Osteocyte (in vitro differentiated cells): ENCODE data around the gene UVSSA. TPM values are rescaled to one million over a fixed set of nuclear protein-coding genes. Genes with fewer than 3 reads are reported as not detected.

Experiments used
- DNase-seq: peaks from one replicate; pipeline ENCODE4 v3.0.0; 2021; ENCODE audit warnings: mixed read lengths; ENCODE audit not compliant: unreplicated experiment; ENCODE audit errors: extremely low spot score
- H3K27ac Mint-ChIP-seq: one replicate; pipeline ENCODE4 v1.8.0; 2021; ENCODE audit warnings: mild to moderate bottlenecking, mixed read lengths; ENCODE audit not compliant: unreplicated experiment
- H3K27me3 Mint-ChIP-seq: one replicate; pipeline ENCODE4 v1.8.0; 2021; ENCODE audit warnings: mixed read lengths; ENCODE audit not compliant: unreplicated experiment
- H3K36me3 Mint-ChIP-seq: one replicate; pipeline ENCODE4 v1.8.0; 2021; ENCODE audit warnings: mixed read lengths; ENCODE audit not compliant: unreplicated experiment
- H3K4me1 Mint-ChIP-seq: one replicate; pipeline ENCODE4 v1.8.0; 2021; ENCODE audit warnings: mixed read lengths; ENCODE audit not compliant: unreplicated experiment
- H3K4me3 Mint-ChIP-seq: one replicate; pipeline ENCODE4 v1.8.0; 2021; ENCODE audit warnings: mild to moderate bottlenecking, moderate library complexity, mixed read lengths; ENCODE audit not compliant: unreplicated experiment
- H3K9me3 Mint-ChIP-seq: one replicate; pipeline ENCODE4 v1.8.0; 2021; ENCODE audit warnings: mixed read lengths; ENCODE audit not compliant: unreplicated experiment
- total RNA-seq: library from RNA; stranded (reverse); gene quantifications from 2 replicates; pipeline ENCODE4 v1.2.1, GENCODE V29; 2021
- TF ChIP-seq, protein P1 (sequence below): fragments of 200-600 bp; sonication (generic); IDR thresholded peaks from 2 replicates; pipeline ENCODE4 v1.5.0; 2021; ENCODE audit warnings: antibody characterized with exemption, mild to moderate bottlenecking, moderate library complexity

UVSSA gene
- total RNA-seq, 1 donor from 2014 or later = 26.7 TPM

- H3K9me3 Mint-ChIP-seq = no peaks in the 10 kb centered on the region
- TF ChIP-seq, protein P1, sequence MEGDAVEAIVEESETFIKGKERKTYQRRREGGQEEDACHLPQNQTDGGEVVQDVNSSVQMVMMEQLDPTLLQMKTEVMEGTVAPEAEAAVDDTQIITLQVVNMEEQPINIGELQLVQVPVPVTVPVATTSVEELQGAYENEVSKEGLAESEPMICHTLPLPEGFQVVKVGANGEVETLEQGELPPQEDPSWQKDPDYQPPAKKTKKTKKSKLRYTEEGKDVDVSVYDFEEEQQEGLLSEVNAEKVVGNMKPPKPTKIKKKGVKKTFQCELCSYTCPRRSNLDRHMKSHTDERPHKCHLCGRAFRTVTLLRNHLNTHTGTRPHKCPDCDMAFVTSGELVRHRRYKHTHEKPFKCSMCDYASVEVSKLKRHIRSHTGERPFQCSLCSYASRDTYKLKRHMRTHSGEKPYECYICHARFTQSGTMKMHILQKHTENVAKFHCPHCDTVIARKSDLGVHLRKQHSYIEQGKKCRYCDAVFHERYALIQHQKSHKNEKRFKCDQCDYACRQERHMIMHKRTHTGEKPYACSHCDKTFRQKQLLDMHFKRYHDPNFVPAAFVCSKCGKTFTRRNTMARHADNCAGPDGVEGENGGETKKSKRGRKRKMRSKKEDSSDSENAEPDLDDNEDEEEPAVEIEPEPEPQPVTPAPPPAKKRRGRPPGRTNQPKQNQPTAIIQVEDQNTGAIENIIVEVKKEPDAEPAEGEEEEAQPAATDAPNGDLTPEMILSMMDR = no peak
- no peaks in the 10 kb centered on the region for H3K27me3 Mint-ChIP-seq
Observed at GRCh38 chr4:1325681-1326635, 21.1 kb upstream of the UVSSA start.

DNA sequence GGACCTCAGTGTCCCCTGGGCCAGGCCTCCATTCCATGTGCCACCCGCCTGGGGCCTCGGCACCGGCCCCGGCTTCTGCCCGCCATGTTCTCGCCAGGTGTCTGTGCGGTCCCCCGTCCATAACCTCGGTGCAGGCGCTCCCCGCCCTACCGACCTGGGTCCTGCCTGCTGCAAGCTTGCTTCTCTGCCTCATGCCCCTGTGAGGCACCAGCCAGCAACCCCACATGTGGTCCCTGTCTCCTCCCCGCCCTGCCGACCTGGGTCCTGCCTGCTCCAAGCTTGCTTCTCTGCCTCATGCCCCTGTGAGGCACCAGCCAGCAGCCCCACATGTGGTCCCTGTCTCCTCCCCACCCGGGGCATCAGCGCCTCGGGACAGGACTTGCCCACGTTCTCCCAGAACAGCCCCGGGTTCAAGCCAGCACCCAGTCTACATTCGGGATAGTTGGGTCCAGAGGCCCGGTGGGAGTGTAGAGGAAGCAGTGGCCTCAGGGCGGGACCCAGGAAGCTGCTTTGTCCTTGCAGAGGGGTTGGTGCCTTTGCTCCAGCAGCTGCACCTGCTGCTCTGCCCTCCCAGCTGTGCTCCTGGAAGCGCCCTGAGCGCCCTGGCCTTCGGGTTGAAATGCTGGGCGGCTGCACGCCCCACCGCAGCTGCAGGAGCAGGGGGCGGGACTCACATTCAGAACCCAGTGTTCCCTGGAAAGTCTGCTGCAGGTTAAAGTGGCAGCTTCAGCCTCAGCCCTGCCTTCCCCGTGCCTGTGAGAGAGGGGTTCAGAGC is 20.1 kb upstream of the UVSSA start:
- Mint-ChIP-seq H3K4me1 (no peaks in the 10 kb centered on the region), H3K4me3 (no peak overlapping the region), H3K27ac (no peak overlapping the region), H3K27me3 (no peaks in the 10 kb centered on the region), H3K36me3 (peaks cover 8% of the 10 kb centered on the region), H3K9me3 (no peaks in the 10 kb centered on the region)
- DNase-seq = no peak
- TF ChIP-seq, protein P1 = no peak

More at GRCh38 chr4:1325681-1326635, 21.1 kb upstream of the UVSSA start:
- peaks cover 5% of the 10 kb centered on the region for H3K36me3 Mint-ChIP-seq
- no peak overlapping the region for H3K4me3 Mint-ChIP-seq
- H3K27ac Mint-ChIP-seq = no peak overlapping the region
- no peaks in the 10 kb centered on the region for H3K4me1 Mint-ChIP-seq
- DNase-seq = no peak

DNA sequence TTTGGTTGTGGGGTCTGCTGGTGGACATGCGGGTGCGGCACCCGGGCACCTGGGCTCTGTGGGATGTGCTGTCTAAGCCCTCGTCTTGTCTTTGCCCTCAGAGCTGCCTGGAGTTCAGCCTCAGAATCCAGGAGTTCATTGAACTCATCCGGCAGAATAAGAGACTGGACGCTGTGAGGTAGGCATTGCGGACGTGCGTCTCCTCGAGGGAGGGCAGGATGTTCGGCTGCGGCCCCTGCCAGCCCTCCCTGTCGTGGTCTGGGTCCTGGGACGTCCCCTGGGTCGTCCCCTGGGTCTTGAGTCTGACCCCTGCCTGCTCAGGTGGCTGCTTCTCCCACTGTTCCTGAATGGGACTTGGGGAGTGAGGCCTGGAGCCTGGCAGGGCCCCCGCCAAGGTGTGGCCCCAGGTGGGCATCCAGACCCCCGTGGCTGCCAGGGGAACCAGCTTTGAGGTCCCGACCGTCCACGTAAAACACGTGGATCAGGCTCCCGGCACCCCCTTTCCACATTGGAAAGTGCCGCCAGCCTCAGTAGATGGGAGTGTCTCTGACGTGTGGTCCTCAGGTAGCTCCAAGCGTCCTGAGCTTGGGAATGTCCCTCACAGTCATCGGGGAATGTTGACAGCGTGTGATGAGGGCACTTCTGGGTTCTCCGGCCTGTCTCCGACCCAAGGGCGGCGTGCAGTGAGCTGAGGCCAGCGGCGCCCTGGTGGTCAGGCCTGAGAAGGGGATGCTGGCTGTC is 19.3 kb upstream of the UVSSA start:
- Mint-ChIP-seq H3K4me3 (no peak overlapping the region), H3K27ac (no peak overlapping the region), H3K36me3 (peaks cover 6% of the 10 kb centered on the region), H3K9me3 (no peaks in the 10 kb centered on the region), H3K4me1 (no peaks in the 10 kb centered on the region), H3K27me3 (no peaks in the 10 kb centered on the region)
- TF ChIP-seq, protein P1 = no peak
- DNase-seq = no peak

DNA sequence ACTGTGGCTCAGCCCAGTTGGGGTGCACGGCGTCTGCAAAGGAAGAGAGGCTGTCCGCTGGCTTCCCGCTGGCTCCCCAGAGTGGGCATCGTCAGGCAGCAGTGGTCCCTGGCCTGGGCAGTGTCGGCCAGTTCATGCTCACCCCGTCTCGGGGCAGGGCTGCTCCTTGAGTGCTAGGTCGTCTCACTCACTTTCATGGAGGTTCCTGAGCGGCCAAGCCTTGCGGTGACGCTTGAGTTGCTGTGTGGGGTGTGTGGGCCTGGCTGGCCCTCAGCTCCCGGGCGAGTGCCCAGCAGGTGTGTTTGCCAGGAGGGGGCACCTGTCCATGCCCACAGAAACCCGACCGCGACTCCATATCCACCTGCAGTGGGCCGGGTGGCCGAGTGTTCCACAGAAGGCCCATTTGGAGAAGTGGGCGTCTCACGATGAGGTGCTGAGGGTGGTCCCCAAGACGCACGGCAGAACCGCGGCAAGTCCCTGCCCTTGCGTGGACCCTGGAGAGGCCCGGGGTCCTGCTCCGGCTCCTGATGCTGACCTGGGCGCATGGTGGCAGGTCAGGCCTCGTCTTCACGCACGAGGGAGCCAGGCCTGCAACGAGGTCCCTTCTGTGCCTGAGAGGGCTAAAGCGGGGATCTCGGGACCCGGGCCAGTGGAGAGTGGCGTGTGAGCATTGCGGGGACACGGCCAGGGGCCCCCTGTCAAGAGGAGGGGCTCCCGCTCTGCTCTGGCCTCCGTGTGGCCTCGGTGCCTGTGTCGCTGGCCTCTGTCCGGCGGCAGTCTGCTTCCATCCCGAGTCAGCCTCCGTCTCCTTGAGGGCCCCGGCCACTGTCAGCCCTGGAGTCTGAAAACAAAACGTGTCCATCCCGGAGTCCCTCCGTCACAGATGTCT is 18.5 kb upstream of the UVSSA start:
- Mint-ChIP-seq H3K9me3 (no peaks in the 10 kb centered on the region), H3K27ac (no peak overlapping the region), H3K4me3 (no peak overlapping the region)

More for the DNA sequence above, 18.5 kb upstream of the UVSSA start:
- DNase-seq = no peak
- TF ChIP-seq, protein P1 = no peak
- Mint-ChIP-seq H3K27me3 (no peaks in the 10 kb centered on the region), H3K4me1 (no peaks in the 10 kb centered on the region), H3K36me3 (peaks cover 6% of the 10 kb centered on the region)
